22Rv1 (cell line): Measurements from ENCODE around the gene PBX1.

Source experiments
- ZFX ChIP-seq: fragments of 450-650 bp; IDR thresholded peaks from 2 replicates; pipeline ENCODE4 v1.6.1; 2017; ENCODE audit warnings: antibody characterized with exemption, borderline replicate concordance
- TF ChIP-seq, protein P1 (sequence below): fragments of 450-650 bp; IDR thresholded peaks from 2 replicates; pipeline ENCODE4 v1.5.1; 2017; ENCODE audit warnings: mild to moderate bottlenecking

DNA sequence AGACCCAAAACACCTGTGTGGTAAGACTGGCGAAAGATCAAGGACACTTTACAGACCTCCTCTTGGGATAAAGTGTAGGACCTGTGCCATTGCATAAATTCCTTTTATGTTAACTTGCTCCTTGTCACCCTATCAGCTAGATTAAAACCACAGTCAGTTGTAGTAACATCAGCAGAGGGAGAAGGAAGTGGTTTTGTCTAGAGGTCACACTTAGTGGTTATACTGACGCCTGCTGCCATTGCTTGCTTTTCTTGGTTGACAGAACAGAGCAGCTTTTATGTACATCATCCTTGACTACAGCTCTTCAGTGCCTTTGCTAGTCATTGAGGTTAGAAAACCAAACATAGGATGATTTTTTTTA, 101.4 kb downstream of the PBX1 start:
- TF ChIP-seq, protein P1, sequence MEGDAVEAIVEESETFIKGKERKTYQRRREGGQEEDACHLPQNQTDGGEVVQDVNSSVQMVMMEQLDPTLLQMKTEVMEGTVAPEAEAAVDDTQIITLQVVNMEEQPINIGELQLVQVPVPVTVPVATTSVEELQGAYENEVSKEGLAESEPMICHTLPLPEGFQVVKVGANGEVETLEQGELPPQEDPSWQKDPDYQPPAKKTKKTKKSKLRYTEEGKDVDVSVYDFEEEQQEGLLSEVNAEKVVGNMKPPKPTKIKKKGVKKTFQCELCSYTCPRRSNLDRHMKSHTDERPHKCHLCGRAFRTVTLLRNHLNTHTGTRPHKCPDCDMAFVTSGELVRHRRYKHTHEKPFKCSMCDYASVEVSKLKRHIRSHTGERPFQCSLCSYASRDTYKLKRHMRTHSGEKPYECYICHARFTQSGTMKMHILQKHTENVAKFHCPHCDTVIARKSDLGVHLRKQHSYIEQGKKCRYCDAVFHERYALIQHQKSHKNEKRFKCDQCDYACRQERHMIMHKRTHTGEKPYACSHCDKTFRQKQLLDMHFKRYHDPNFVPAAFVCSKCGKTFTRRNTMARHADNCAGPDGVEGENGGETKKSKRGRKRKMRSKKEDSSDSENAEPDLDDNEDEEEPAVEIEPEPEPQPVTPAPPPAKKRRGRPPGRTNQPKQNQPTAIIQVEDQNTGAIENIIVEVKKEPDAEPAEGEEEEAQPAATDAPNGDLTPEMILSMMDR: no peak
- no peak for TF ChIP-seq ZFX
